Stimulated activated CD4-positive, alpha-beta T cell treated with anti-CD3 and anti-CD28 coated beads, Interleukin-15, amount 100 ng/mL, for 48 hours (primary cell): ENCODE measurements around the gene STPG3.

ENCODE experiments used
- DNase-seq, 2 donors: peaks; one replicate each; pipeline ENCODE4 v3.0.0-alpha.2; 2020; ENCODE audit warnings: low read depth in 2 of 2

Gene STPG3

GRCh38 chr9:137265496-137266161 is 14.5 kb downstream of the STPG3 start:
- DNase-seq = no peak

- no peak for DNase-seq
Observed at GRCh38 chr9:137266162-137266527, 15.1 kb downstream of the STPG3 start.

- no peak for DNase-seq
Observed at GRCh38 chr9:137266585-137267453, 15.7 kb downstream of the STPG3 start.

GRCh38 chr9:137267933-137268355 is 16.9 kb downstream of the STPG3 start:
- no peak for DNase-seq

GRCh38 chr9:137268538-137269201 is 17.6 kb downstream of the STPG3 start:
- DNase-seq = no peak

- DNase-seq = no peak
Observed at GRCh38 chr9:137269231-137269772, 18.2 kb downstream of the STPG3 start.

GRCh38 chr9:137270929-137271695 is 20.0 kb downstream of the STPG3 start:
- no peak for DNase-seq

- no peak for DNase-seq
Observed at GRCh38 chr9:137271696-137272076, 20.6 kb downstream of the STPG3 start.

GRCh38 chr9:137272241-137273094 is 21.4 kb downstream of the STPG3 start:
- DNase-seq = no peak

- DNase-seq = no peak
Observed at GRCh38 chr9:137273095-137273490, 22.0 kb downstream of the STPG3 start.

- no peak for DNase-seq
Observed at GRCh38 chr9:137273611-137274320, 22.7 kb downstream of the STPG3 start.

- no peak for DNase-seq
Observed at GRCh38 chr9:137275203-137275587, 24.1 kb downstream of the STPG3 start.

- DNase-seq = no peak
Observed at GRCh38 chr9:137275588-137276472, 24.7 kb downstream of the STPG3 start.

GRCh38 chr9:137276473-137277328 is 25.6 kb downstream of the STPG3 start:
- no peak for DNase-seq

GRCh38 chr9:137277329-137278041 is 26.4 kb downstream of the STPG3 start, which contains the start of gene TOR4A:
Gene TOR4A, plus strand, starts transcription at chr9:137277726. Its CDS starts 964 bp downstream, at chr9:137278690.
- DNase-seq = no peak

GRCh38 chr9:137278061-137278701 is 27.1 kb downstream of the STPG3 start:
- no peak for DNase-seq
